Panc1 (cell line): ENCODE measurements around the gene CFAP298. TPM values are rescaled to one million over a fixed set of nuclear protein-coding genes. Genes with fewer than 3 reads are reported as not detected.

Source experiments
- ATAC-seq: fragments of 200-7000 bp; cut with Tn5 transposase; 2 replicates; pipeline ENCODE4 v1.9.1; 2020; ENCODE audit warnings: mild to moderate bottlenecking, moderate library complexity
- BruUV-seq: library from RNA; stranded (reverse); fragments of 400-500 nt; replicated peaks from 2 replicates; lab custom pipeline; 2021; lab: Mats Ljungman, UMichigan
- CTCF ChIA-PET: fragments of 300-600 bp; sonication (Branson Sonifier 250); formaldehyde crosslinking; loops from one replicate; lab custom pipeline; 2022; ENCODE audit warnings: antibody characterized with exemption; lab: Charles Lee
- POLR2A ChIA-PET: fragments of 300-600 bp; sonication (Branson Sonifier 250); formaldehyde crosslinking; loops from one replicate; lab custom pipeline; 2022; ENCODE audit warnings: antibody characterized with exemption; lab: Charles Lee
- DNase-seq: peaks from one replicate; pipeline ENCODE4 v3.0.0-alpha.2; 2010; ENCODE audit warnings: low read depth, low spot score
- H3K27ac ChIP-seq: 2 replicates; pipeline ENCODE4 v1.5.1; 2011; ENCODE audit warnings: mild to moderate bottlenecking, low read length, inconsistent platforms
- H3K27me3 ChIP-seq: fragments of 200-500 bp; sonication (Bioruptor generic); 2 replicates; pipeline ENCODE4 v1.6.0; 2014; ENCODE audit warnings: low read length, inconsistent platforms; ENCODE audit not compliant: control insufficient read depth, insufficient read depth
- H3K36me3 ChIP-seq: fragments of 200-500 bp; sonication (Bioruptor generic); 2 replicates; pipeline ENCODE4 v1.5.1; 2014; ENCODE audit warnings: inconsistent platforms, mild to moderate bottlenecking, low read length, moderate library complexity; ENCODE audit not compliant: control insufficient read depth, insufficient read depth
- H3K4me1 ChIP-seq: 2 replicates; pipeline ENCODE4 v1.5.1; 2011; ENCODE audit warnings: inconsistent platforms, mild to moderate bottlenecking, low read length, moderate library complexity; ENCODE audit not compliant: control insufficient read depth, insufficient read depth
- H3K4me3 ChIP-seq, 2 experiments: 2 replicates each; pipeline ENCODE4 v1.5.1; 2011 to 2012; ENCODE audit warnings: low read depth in 2 of 2, low read length in 2 of 2, mild to moderate bottlenecking in 2 of 2, inconsistent platforms in 1 of 2, moderate library complexity in 1 of 2
- H3K9me3 ChIP-seq: fragments of 200-500 bp; sonication (Bioruptor generic); 2 replicates; pipeline ENCODE4 v1.5.1; 2014; ENCODE audit warnings: low read depth, mild to moderate bottlenecking, inconsistent platforms, low read length, moderate library complexity; ENCODE audit not compliant: control insufficient read depth, insufficient read depth
- POLR2AphosphoS5 ChIP-seq: IDR thresholded peaks from 2 replicates; pipeline ENCODE4 v1.6.1; 2012; ENCODE audit warnings: mild to moderate bottlenecking, low read depth, low read length, moderate library complexity
- SIN3A ChIP-seq: IDR thresholded peaks from 2 replicates; pipeline ENCODE4 v1.6.1; 2012; ENCODE audit warnings: low read depth, mild to moderate bottlenecking, low read length, moderate library complexity, borderline replicate concordance; ENCODE audit not compliant: insufficient read depth
- TCF7L2 ChIP-seq: IDR thresholded peaks from 2 replicates; pipeline ENCODE4 v1.6.1; 2011; ENCODE audit warnings: mild to moderate bottlenecking, low read depth, low read length, inconsistent platforms
- in situ Hi-C: cut with HindIII; loops from 2 replicates; pipeline ENCODE4 v1.10.0; 2016; ENCODE audit warnings: low sequenced_read_pairs, low pct_unique_long_range_greater_than_20kb
- intact Hi-C: fragments of 100-400 bp; cut with micrococcal nuclease; formaldehyde crosslinking; loops from one replicate; pipeline ENCODE4 v1.10.0; 2022; ENCODE audit not compliant: unreplicated experiment
- total RNA-seq: library from RNA; stranded (reverse); gene quantifications from one replicate; pipeline ENCODE4 v1.2.1, GENCODE V29; 2021; ENCODE audit not compliant: unreplicated experiment
- TF ChIP-seq, protein P1 (sequence below): fragments of 450-650 bp; IDR thresholded peaks from 2 replicates; pipeline ENCODE4 v1.5.1; 2017; ENCODE audit warnings: mild to moderate bottlenecking
- TF ChIP-seq, protein P2 (sequence below), 2 experiments: IDR thresholded peaks; 2 replicates each; pipeline ENCODE4 v1.6.1; 2011 to 2012; ENCODE audit warnings: low read depth in 2 of 2, control low read depth in 1 of 2, low read length in 1 of 2, mild to moderate bottlenecking in 1 of 2, moderate library complexity in 1 of 2; ENCODE audit not compliant: insufficient read depth in 1 of 2

CFAP298 gene
- total RNA-seq, 1 experiment from 2014 or later, result 42.0 TPM

DNA sequence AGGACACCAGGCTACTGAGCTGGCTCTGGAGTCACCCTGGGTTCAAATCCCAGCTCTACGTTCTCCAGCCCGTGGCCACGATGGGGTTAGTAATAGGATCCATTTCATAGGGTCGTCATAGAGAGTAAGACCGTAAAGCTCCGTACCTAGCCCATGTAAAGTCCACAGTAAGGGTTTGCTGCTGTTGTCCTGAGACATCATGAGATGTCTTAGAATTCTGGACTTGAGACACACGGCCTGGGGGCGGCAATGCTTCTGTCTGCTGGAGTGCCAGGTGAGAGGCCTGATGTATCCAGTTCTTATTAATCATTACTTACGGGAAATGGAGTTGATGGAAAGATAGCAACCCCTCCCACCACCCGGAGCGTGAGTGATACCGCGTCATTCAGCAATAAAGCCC is 30.4 kb downstream of the CFAP298 start:
- in situ Hi-C loops, result no loop called here
- Histone ChIP-seq H3K4me3 (no peak overlapping the region), H3K9me3 (no peaks in the 10 kb centered on the region), H3K27ac (no peak overlapping the region), H3K36me3 (no peaks in the 10 kb centered on the region), H3K27me3 (peaks cover 2% of the 10 kb centered on the region; the same call in 1 of the 2 replicates), H3K4me1 (no peaks in the 10 kb centered on the region)
- CTCF ChIA-PET, result no interaction called here
- no peak for DNase-seq
- intact Hi-C loops, result no loop called here
- POLR2A ChIA-PET, result no interaction called here
- no peak for ATAC-seq
- no peak for TF ChIP-seq TCF7L2
- no peak for TF ChIP-seq POLR2AphosphoS5
- TF ChIP-seq, protein P1, sequence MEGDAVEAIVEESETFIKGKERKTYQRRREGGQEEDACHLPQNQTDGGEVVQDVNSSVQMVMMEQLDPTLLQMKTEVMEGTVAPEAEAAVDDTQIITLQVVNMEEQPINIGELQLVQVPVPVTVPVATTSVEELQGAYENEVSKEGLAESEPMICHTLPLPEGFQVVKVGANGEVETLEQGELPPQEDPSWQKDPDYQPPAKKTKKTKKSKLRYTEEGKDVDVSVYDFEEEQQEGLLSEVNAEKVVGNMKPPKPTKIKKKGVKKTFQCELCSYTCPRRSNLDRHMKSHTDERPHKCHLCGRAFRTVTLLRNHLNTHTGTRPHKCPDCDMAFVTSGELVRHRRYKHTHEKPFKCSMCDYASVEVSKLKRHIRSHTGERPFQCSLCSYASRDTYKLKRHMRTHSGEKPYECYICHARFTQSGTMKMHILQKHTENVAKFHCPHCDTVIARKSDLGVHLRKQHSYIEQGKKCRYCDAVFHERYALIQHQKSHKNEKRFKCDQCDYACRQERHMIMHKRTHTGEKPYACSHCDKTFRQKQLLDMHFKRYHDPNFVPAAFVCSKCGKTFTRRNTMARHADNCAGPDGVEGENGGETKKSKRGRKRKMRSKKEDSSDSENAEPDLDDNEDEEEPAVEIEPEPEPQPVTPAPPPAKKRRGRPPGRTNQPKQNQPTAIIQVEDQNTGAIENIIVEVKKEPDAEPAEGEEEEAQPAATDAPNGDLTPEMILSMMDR, result no peak
- no peak for TF ChIP-seq SIN3A
- TF ChIP-seq, protein P2, sequence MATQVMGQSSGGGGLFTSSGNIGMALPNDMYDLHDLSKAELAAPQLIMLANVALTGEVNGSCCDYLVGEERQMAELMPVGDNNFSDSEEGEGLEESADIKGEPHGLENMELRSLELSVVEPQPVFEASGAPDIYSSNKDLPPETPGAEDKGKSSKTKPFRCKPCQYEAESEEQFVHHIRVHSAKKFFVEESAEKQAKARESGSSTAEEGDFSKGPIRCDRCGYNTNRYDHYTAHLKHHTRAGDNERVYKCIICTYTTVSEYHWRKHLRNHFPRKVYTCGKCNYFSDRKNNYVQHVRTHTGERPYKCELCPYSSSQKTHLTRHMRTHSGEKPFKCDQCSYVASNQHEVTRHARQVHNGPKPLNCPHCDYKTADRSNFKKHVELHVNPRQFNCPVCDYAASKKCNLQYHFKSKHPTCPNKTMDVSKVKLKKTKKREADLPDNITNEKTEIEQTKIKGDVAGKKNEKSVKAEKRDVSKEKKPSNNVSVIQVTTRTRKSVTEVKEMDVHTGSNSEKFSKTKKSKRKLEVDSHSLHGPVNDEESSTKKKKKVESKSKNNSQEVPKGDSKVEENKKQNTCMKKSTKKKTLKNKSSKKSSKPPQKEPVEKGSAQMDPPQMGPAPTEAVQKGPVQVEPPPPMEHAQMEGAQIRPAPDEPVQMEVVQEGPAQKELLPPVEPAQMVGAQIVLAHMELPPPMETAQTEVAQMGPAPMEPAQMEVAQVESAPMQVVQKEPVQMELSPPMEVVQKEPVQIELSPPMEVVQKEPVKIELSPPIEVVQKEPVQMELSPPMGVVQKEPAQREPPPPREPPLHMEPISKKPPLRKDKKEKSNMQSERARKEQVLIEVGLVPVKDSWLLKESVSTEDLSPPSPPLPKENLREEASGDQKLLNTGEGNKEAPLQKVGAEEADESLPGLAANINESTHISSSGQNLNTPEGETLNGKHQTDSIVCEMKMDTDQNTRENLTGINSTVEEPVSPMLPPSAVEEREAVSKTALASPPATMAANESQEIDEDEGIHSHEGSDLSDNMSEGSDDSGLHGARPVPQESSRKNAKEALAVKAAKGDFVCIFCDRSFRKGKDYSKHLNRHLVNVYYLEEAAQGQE (IDR thresholded peaks at IDR 0.05; ENCODE audit: insufficient read depth in 1 of 2, low read depth in 2 of 2, low read length in 1 of 2), result no peak
- BruUV-seq, result no TSS peak

DNA sequence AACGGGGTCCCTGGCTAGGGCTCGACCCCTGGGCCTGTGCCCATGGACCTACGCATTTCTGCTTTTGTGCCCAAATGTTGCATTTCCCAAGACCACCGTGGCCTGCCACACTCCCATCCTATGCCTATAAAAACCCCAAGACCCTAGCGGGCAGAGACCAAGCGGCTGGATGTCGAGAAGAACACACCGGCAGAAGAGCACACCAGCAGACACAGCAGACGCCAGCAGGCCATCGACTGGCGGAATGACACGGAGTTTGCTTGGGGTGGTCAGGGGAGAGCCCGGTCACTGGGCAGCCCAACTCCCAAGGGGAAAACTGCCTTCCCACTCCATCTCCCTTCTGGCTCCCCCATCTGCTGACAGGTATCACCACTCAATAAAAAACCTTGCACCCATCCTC is 31.2 kb downstream of the CFAP298 start:
- intact Hi-C loops (no loop called here), in situ Hi-C loops (no loop called here)
- ChIA-PET POLR2A (no interaction called here), CTCF (no interaction called here)
- DNase-seq, result no peak
- BruUV-seq, result no TSS peak
- H3K27ac ChIP-seq, result no peak overlapping the region
- H3K4me1 ChIP-seq, result no peaks in the 10 kb centered on the region
- no peaks in the 10 kb centered on the region for H3K36me3 ChIP-seq
- ATAC-seq, result no peak
- peaks cover 2% of the 10 kb centered on the region; the same call in 1 of the 2 replicates for H3K27me3 ChIP-seq
- H3K4me3 ChIP-seq, result no peak overlapping the region
- TF ChIP-seq SIN3A (no peak), TCF7L2 (no peak), POLR2AphosphoS5 (no peak)
- TF ChIP-seq, protein P1, result no peak
- TF ChIP-seq, protein P2 (IDR thresholded peaks at IDR 0.05; ENCODE audit: insufficient read depth in 1 of 2, low read depth in 2 of 2, low read length in 1 of 2), result no peak
- no peaks in the 10 kb centered on the region for H3K9me3 ChIP-seq
